Astrocyte of the cerebellum (primary cell): Measurements from ENCODE around the gene SCAPER.

ENCODE experiments used
- DNase-seq: peaks from one replicate; pipeline ENCODE4 v3.0.0-alpha.2; 2011; ENCODE audit warnings: low read depth
- H3K4me3 ChIP-seq: 2 replicates; pipeline ENCODE4 v1.5.1; 2011; ENCODE audit warnings: mild to moderate bottlenecking, low read depth, low read length, moderate library complexity
- in situ Hi-C: cut with HindIII; loops from 2 replicates; pipeline ENCODE4 v1.10.0; 2017; ENCODE audit warnings: low sequenced_read_pairs
- TF ChIP-seq, protein P1 (sequence below): IDR thresholded peaks from 2 replicates; pipeline ENCODE4 v1.5.1; 2012; ENCODE audit warnings: low read length, low read depth, moderate library complexity, mild to moderate bottlenecking; ENCODE audit errors: missing control alignments

Gene SCAPER

DNA sequence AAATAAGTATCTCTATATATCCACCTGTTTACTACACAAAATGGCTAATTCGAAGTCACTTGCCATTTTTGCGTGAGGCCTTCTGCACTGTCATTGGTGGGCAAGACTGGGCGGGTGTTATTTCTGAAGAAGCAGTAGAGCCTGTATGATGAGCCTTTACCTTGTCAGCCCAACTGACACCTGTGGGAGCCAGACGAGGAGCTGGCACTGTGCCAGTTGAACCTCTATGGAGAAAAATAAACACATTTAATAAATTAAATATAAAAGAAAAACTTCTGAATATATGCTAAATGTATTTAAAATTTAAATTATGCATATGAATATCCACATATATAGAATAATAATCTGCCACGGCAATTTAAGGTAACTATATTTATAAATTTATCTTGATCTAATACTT, 109.9 kb downstream of the SCAPER start:
- in situ Hi-C loops = no loop called here
- no peak for DNase-seq
- H3K4me3 ChIP-seq = no peak overlapping the region
- TF ChIP-seq, protein P1, sequence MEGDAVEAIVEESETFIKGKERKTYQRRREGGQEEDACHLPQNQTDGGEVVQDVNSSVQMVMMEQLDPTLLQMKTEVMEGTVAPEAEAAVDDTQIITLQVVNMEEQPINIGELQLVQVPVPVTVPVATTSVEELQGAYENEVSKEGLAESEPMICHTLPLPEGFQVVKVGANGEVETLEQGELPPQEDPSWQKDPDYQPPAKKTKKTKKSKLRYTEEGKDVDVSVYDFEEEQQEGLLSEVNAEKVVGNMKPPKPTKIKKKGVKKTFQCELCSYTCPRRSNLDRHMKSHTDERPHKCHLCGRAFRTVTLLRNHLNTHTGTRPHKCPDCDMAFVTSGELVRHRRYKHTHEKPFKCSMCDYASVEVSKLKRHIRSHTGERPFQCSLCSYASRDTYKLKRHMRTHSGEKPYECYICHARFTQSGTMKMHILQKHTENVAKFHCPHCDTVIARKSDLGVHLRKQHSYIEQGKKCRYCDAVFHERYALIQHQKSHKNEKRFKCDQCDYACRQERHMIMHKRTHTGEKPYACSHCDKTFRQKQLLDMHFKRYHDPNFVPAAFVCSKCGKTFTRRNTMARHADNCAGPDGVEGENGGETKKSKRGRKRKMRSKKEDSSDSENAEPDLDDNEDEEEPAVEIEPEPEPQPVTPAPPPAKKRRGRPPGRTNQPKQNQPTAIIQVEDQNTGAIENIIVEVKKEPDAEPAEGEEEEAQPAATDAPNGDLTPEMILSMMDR = no peak

- in situ Hi-C loops = no loop called here
- TF ChIP-seq, protein P1 = no peak
- H3K4me3 ChIP-seq = no peak overlapping the region
- DNase-seq = no peak
Observed at GRCh38 chr15:76793162-76793561, 112.0 kb downstream of the SCAPER start.

GRCh38 chr15:76791511-76791910, 113.6 kb downstream of the SCAPER start:
- in situ Hi-C loops = no loop called here
- DNase-seq = no peak

DNA sequence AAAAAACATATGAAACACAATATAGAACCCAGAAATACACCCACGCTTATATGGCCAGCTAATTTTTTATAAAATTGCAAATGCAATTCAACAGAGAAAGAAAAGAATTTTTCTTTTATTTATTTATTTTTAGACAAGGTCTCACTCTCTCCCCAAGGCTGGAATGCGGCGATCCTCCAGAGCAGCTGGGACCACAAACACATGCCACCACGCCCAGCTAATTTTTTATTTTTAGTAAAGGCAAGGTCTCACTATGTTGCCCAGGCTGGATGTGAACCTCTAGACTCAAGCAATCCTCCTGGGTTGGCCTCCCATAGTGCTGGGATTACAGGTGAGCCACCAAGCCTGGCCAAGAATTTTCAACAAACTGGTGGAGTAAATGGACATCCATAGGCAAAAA, 117.9 kb downstream of the SCAPER start:
- H3K4me3 ChIP-seq = no peak overlapping the region
- in situ Hi-C loops = no loop called here
- TF ChIP-seq, protein P1 = no peak
- DNase-seq = no peak

More at GRCh38 chr15:76791511-76791910, 113.6 kb downstream of the SCAPER start:
- H3K4me3 ChIP-seq = no peak overlapping the region
- TF ChIP-seq, protein P1 = no peak

GRCh38 chr15:76776969-76777368, 128.2 kb downstream of the SCAPER start:
- no peak for DNase-seq
- H3K4me3 ChIP-seq = no peak overlapping the region
- in situ Hi-C loops = no loop called here
- TF ChIP-seq, protein P1 = no peak

- in situ Hi-C loops = no loop called here
- H3K4me3 ChIP-seq = no peak overlapping the region
- no peak for DNase-seq
- TF ChIP-seq, protein P1 = no peak
Observed at GRCh38 chr15:76776480-76776879, 128.7 kb downstream of the SCAPER start.

- in situ Hi-C loops = no loop called here
- no peak overlapping the region for H3K4me3 ChIP-seq
- no peak for DNase-seq
Observed at GRCh38 chr15:76773234-76773633, 131.9 kb downstream of the SCAPER start.

More at GRCh38 chr15:76773234-76773633, 131.9 kb downstream of the SCAPER start:
- TF ChIP-seq, protein P1 = no peak
